Measurements from ENCODE around the gene USP44. TPM values are rescaled to one million over a fixed set of nuclear protein-coding genes. Genes with fewer than 3 reads are reported as not detected.

Gene USP44
- total and polyA plus RNA-seq, 3 experiments from 2014 or later: 3.2 to 7.1 (median 5.8) TPM

DNA sequence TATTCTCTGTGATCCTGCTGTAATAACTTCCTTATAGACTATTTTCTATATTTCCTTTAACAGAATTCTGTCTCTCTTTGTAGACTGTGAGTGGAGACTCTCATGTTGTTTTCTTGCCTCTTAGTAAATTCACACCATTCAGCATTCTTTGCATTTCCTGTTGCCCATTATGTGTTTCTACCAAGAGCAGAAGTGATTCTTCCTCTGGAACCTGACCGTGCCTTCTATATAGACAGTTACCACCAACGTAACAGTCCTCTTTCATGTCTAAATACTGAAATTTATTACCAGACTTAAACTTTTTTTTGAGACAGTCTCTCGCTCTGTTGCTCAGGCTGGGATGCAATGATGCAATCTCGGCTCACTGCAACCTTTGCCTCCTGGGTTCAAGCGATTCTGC is 46.2 kb downstream of the USP44 start:
- ChIA-PET POLR2A (no interaction called here), CTCF (no interaction called here)
- H3K36me3 Mint-ChIP-seq: peaks cover 21 to 78% (median 27%) of the 10 kb centered on the region in 3 donors

DNA sequence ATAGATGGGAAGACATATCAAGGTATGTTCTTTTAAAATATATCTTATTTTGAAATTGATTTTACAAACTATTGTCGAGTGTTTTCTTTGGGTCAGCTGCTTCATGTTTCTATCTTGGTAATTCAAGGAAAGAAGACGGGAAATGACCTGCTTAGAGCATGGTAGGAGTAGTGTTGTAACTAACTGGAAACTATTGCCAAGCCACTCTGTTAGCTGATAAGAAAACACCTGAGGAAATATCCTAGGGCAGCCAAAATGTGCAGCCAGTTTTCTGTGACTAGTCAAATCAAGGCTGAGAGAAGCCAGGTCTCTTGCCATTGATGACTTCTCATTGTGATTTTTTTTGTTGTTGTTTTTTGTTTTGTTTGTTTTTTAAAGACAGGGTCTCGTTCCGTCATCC is 47.1 kb downstream of the USP44 start:
- no peaks in the 10 kb centered on the region for H3K4me1 ChIP-seq (ENCODE audit: insufficient read depth, low read length)
- H3K9me3 Mint-ChIP-seq: no peaks in the 10 kb centered on the region
- H3K36me3 ChIP-seq (ENCODE audit: insufficient read depth, low read length): peaks cover 27% of the 10 kb centered on the region
- no peak overlapping the region for H3K27ac Mint-ChIP-seq
- no peak for DNase-seq
- H3K9me3 ChIP-seq (ENCODE audit: low read length): no peaks in the 10 kb centered on the region
- no peaks in the 10 kb centered on the region for H3K27me3 ChIP-seq (ENCODE audit: insufficient read depth, low read length, poor library complexity, severe bottlenecking)
- H3K4me3 ChIP-seq (ENCODE audit: low read length): no peak overlapping the region
- CTCF ChIA-PET: no interaction called here
- peaks cover 27 to 80% (median 33%) of the 10 kb centered on the region in 3 donors for H3K36me3 Mint-ChIP-seq
- H3K4me1 Mint-ChIP-seq: peaks cover 20 to 33% (median 22%) of the 10 kb centered on the region in 3 donors
- POLR2A ChIA-PET: no interaction called here
- H3K27me3 Mint-ChIP-seq: no peaks in the 10 kb centered on the region
- H3K27ac ChIP-seq (ENCODE audit: low read depth, low read length): no peak overlapping the region
- H3K4me3 Mint-ChIP-seq: no peak overlapping the region

More for the DNA sequence above, 46.2 kb downstream of the USP44 start:
- peak overlapping the region in 2 of 8 donors; percentile 1 to 25 for H3K27ac Mint-ChIP-seq
- Histone ChIP-seq H3K4me1 (ENCODE audit: insufficient read depth, low read length) (no peaks in the 10 kb centered on the region), H3K9me3 (ENCODE audit: low read length) (no peaks in the 10 kb centered on the region), H3K27ac (ENCODE audit: low read depth, low read length) (no peak overlapping the region), H3K4me3 (ENCODE audit: low read length) (no peak overlapping the region), H3K36me3 (ENCODE audit: insufficient read depth, low read length) (peaks cover 32% of the 10 kb centered on the region), H3K27me3 (ENCODE audit: insufficient read depth, low read length, poor library complexity, severe bottlenecking) (no peaks in the 10 kb centered on the region)
- H3K27me3 Mint-ChIP-seq: no peaks in the 10 kb centered on the region
- no peak for DNase-seq
- H3K4me3 Mint-ChIP-seq: no peak overlapping the region
- H3K4me1 Mint-ChIP-seq: peaks cover 16 to 27% (median 22%) of the 10 kb centered on the region in 3 donors
- H3K9me3 Mint-ChIP-seq: no peaks in the 10 kb centered on the region

DNA sequence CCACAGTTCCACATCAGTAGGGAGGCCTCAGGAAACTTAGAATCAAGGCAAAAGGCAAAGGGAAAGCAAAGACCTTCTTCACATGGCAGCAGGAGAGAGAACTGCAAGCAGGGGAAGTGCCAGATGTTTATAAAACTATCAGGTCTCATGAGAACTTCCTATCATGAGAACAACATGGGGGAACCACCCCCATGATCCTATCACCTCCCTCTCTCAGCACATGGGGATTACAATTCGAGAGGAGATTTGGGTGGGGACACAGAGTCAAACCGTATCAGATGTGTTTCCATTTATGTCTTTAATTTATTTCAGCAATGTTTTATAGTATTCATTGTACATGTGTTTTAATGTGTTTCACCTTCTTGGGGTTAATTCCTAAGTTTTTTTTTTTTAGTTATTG is 51.5 kb downstream of the USP44 start:
- Mint-ChIP-seq H3K9me3 (no peaks in the 10 kb centered on the region), H3K36me3 (peaks cover 38 to 80% (median 42%) of the 10 kb centered on the region in 3 donors), H3K27me3 (no peaks in the 10 kb centered on the region), H3K4me3 (no peak overlapping the region), H3K27ac (peak overlapping the region in 2 of 8 donors; percentile 21 to 38), H3K4me1 (peaks cover 16 to 35% (median 31%) of the 10 kb centered on the region in 3 donors)
- POLR2A ChIA-PET: no interaction called here
- H3K9me3 ChIP-seq (ENCODE audit: low read length): no peaks in the 10 kb centered on the region
- no peak overlapping the region for H3K27ac ChIP-seq (ENCODE audit: low read depth, low read length)
- CTCF ChIA-PET: no interaction called here
- no peaks in the 10 kb centered on the region for H3K27me3 ChIP-seq (ENCODE audit: insufficient read depth, low read length, poor library complexity, severe bottlenecking)
- H3K36me3 ChIP-seq (ENCODE audit: insufficient read depth, low read length): peaks cover 45% of the 10 kb centered on the region
- DNase-seq: no peak
- H3K4me1 ChIP-seq (ENCODE audit: insufficient read depth, low read length): no peaks in the 10 kb centered on the region
- no peak overlapping the region for H3K4me3 ChIP-seq (ENCODE audit: low read length)

DNA sequence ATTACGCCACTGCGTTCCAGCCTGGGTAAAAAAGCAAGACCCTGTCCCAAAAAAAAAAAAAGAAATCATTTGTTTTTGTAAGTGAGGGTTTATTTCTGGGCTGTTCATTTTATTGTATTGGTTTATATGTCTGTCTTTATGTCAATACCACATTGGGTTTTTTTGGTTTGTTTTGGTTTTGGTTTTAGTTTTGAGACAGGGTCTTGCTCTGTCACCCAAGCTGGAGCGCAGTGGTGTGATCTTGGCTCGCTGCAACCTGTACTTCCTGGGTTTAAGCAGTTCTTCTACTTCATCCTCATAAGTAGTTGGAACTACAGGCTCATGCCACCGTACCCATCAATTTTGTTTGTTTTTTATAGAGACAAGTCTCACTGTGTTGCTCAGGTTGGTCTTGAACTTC is 52.3 kb downstream of the USP44 start:
- no peaks in the 10 kb centered on the region for H3K27me3 Mint-ChIP-seq
- POLR2A ChIA-PET: no interaction called here

DNA sequence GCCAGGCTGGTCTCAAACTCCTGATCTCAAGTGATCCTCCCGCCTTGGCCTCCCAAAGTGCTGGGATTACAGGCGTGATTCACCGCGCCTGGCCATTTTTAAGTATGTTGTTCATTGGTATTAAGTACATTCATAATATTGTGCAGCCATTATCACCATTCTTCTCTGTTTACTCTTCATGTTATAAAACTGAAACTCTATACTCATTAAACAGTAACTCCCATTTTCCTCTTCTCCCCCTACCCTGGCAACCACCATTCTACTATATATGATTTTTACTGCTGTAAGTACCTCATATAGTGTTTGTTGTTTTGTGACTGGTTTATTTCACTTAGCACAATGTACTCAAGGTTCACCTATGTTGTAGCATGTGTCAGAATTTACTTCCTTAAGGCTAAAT is 54.2 kb downstream of the USP44 start:
- peaks cover 20 to 73% (median 40%) of the 10 kb centered on the region in 3 donors for H3K36me3 Mint-ChIP-seq
- ChIA-PET POLR2A (no interaction called here), CTCF (no interaction called here)
- no peaks in the 10 kb centered on the region for H3K27me3 Mint-ChIP-seq
- no peak for DNase-seq
- Histone ChIP-seq H3K4me1 (ENCODE audit: insufficient read depth, low read length) (no peaks in the 10 kb centered on the region), H3K36me3 (ENCODE audit: insufficient read depth, low read length) (peaks cover 31% of the 10 kb centered on the region), H3K9me3 (ENCODE audit: low read length) (no peaks in the 10 kb centered on the region), H3K27ac (ENCODE audit: low read depth, low read length) (no peak overlapping the region), H3K27me3 (ENCODE audit: insufficient read depth, low read length, poor library complexity, severe bottlenecking) (no peaks in the 10 kb centered on the region), H3K4me3 (ENCODE audit: low read length) (no peak overlapping the region)
- peak overlapping the region in 1 of 7 donors; percentile 51 for H3K4me3 Mint-ChIP-seq
- peaks cover 6 to 25% (median 21%) of the 10 kb centered on the region in 3 donors for H3K4me1 Mint-ChIP-seq
- H3K9me3 Mint-ChIP-seq: no peaks in the 10 kb centered on the region
- H3K27ac Mint-ChIP-seq: peak overlapping the region in 1 of 8 donors; percentile 66

More for the DNA sequence above, 52.3 kb downstream of the USP44 start:
- Histone ChIP-seq H3K36me3 (ENCODE audit: insufficient read depth, low read length) (peaks cover 37% of the 10 kb centered on the region), H3K27ac (ENCODE audit: low read depth, low read length) (no peak overlapping the region), H3K4me3 (ENCODE audit: low read length) (no peak overlapping the region), H3K4me1 (ENCODE audit: insufficient read depth, low read length) (no peaks in the 10 kb centered on the region), H3K9me3 (ENCODE audit: low read length) (no peaks in the 10 kb centered on the region), H3K27me3 (ENCODE audit: insufficient read depth, low read length, poor library complexity, severe bottlenecking) (no peaks in the 10 kb centered on the region)
- H3K36me3 Mint-ChIP-seq: peaks cover 36 to 79% (median 45%) of the 10 kb centered on the region in 3 donors
- CTCF ChIA-PET: no interaction called here
- DNase-seq: no peak
- H3K4me3 Mint-ChIP-seq: no peak overlapping the region
- peak overlapping the region in 3 of 8 donors; percentile 17 to 71 (median 29) for H3K27ac Mint-ChIP-seq
- no peaks in the 10 kb centered on the region for H3K9me3 Mint-ChIP-seq
- peaks cover 16 to 35% (median 31%) of the 10 kb centered on the region in 3 donors for H3K4me1 Mint-ChIP-seq

DNA sequence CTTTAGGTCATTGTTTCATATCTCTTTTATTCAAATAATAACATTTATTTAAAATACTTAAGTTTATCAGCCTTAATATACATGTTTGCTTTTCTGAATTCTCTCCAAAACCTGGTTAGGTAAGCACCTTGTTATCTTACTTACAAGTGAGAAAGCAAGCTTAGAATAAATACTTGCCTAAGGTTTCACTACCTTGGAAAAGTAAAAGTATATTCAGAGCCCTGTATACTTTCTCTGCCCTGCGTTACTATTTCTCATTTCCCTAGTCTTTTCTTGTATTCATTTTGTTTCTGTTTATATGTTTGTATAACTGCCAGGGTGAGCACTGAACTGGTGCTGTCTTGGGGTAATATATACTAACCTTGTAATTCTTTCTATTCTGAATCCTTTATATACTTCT is 55.8 kb downstream of the USP44 start:
- CTCF ChIA-PET: no interaction called here
- H3K9me3 ChIP-seq (ENCODE audit: low read length): no peaks in the 10 kb centered on the region
- Mint-ChIP-seq H3K27me3 (no peaks in the 10 kb centered on the region), H3K9me3 (no peaks in the 10 kb centered on the region), H3K36me3 (peaks cover 20 to 82% (median 37%) of the 10 kb centered on the region in 3 donors), H3K4me1 (peaks cover 8 to 30% (median 26%) of the 10 kb centered on the region in 3 donors), H3K27ac (peak overlapping the region in 1 of 8 donors; percentile 8), H3K4me3 (no peak overlapping the region)
- H3K36me3 ChIP-seq (ENCODE audit: insufficient read depth, low read length): peaks cover 31% of the 10 kb centered on the region
- no peak for DNase-seq
- POLR2A ChIA-PET: no interaction called here
- H3K4me1 ChIP-seq (ENCODE audit: insufficient read depth, low read length): no peaks in the 10 kb centered on the region
- no peaks in the 10 kb centered on the region for H3K27me3 ChIP-seq (ENCODE audit: insufficient read depth, low read length, poor library complexity, severe bottlenecking)
- H3K27ac ChIP-seq (ENCODE audit: low read depth, low read length): no peak overlapping the region
- H3K4me3 ChIP-seq (ENCODE audit: low read length): no peak overlapping the region

DNA sequence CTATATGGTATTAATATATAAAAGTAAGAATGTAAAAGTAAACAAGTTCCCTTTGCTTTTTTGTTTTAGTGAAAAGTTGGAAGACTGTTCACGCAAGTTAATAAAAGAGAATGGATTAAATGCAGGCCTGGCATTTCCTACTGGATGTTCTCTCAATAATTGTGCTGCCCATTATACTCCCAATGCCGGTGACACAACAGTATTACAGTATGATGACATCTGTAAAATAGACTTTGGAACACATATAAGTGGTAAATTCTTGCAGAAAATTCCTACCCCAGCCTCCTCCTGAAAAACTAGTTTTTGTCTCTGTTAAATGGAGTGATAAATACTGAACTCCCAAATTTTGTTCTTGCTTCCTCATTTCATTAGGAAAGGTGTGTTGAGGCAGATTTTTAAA is 56.4 kb downstream of the USP44 start:
- peak overlapping the region in 1 of 8 donors; percentile 29 for H3K27ac Mint-ChIP-seq
- H3K4me3 Mint-ChIP-seq: no peak overlapping the region
- no peaks in the 10 kb centered on the region for H3K27me3 Mint-ChIP-seq
- H3K36me3 Mint-ChIP-seq: peaks cover 20 to 81% (median 34%) of the 10 kb centered on the region in 3 donors
- Histone ChIP-seq H3K4me3 (ENCODE audit: low read length) (no peak overlapping the region), H3K27ac (ENCODE audit: low read depth, low read length) (no peak overlapping the region), H3K36me3 (ENCODE audit: insufficient read depth, low read length) (peaks cover 31% of the 10 kb centered on the region), H3K27me3 (ENCODE audit: insufficient read depth, low read length, poor library complexity, severe bottlenecking) (no peaks in the 10 kb centered on the region), H3K9me3 (ENCODE audit: low read length) (no peaks in the 10 kb centered on the region), H3K4me1 (ENCODE audit: insufficient read depth, low read length) (no peaks in the 10 kb centered on the region)
- peaks cover 6 to 27% (median 26%) of the 10 kb centered on the region in 3 donors for H3K4me1 Mint-ChIP-seq
- POLR2A ChIA-PET: no interaction called here
- no peaks in the 10 kb centered on the region for H3K9me3 Mint-ChIP-seq
- DNase-seq: no peak
- CTCF ChIA-PET: no interaction called here

DNA sequence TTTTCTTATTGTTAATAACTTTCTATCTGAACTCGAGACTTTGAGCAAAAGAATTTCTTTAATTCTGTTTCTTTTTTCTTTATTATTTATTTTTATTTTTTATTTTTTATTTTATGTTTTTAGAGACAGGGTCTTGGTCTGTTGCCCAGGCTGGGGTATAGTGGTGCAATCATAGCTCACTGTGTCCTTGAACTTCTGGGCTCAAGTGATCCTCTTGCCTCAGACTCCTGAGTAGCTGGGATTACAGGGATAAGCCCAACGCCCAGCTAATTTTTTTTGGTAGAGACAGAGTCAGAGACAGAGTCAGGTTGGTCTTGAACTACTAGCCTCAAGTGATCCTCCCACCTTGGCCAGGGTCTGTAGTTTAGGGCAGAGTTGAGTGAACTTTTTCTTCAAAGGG is 58.8 kb downstream of the USP44 start:
- POLR2A ChIA-PET: no interaction called here
- no peaks in the 10 kb centered on the region for H3K27me3 Mint-ChIP-seq
- peak overlapping the region in 1 of 8 donors; percentile 78 for H3K27ac Mint-ChIP-seq
- Histone ChIP-seq H3K4me1 (ENCODE audit: insufficient read depth, low read length) (no peaks in the 10 kb centered on the region), H3K4me3 (ENCODE audit: low read length) (no peak overlapping the region), H3K9me3 (ENCODE audit: low read length) (no peaks in the 10 kb centered on the region), H3K36me3 (ENCODE audit: insufficient read depth, low read length) (peaks cover 24% of the 10 kb centered on the region), H3K27me3 (ENCODE audit: insufficient read depth, low read length, poor library complexity, severe bottlenecking) (no peaks in the 10 kb centered on the region), H3K27ac (ENCODE audit: low read depth, low read length) (no peak overlapping the region)
- no peaks in the 10 kb centered on the region for H3K9me3 Mint-ChIP-seq
- CTCF ChIA-PET: no interaction called here
- H3K4me3 Mint-ChIP-seq: no peak overlapping the region
- DNase-seq: no peak
- H3K4me1 Mint-ChIP-seq: peaks cover 4 to 13% (median 11%) of the 10 kb centered on the region in 3 donors
- H3K36me3 Mint-ChIP-seq: peaks cover 5 to 78% (median 31%) of the 10 kb centered on the region in 3 donors
